Measurements from ENCODE around the gene SH2D2A. TPM values are rescaled to one million over a fixed set of nuclear protein-coding genes. Genes with fewer than 3 reads are reported as not detected.

Gene SH2D2A
- total and polyA plus RNA-seq, 9 of the 15 experiments (the other 6 are each of a cell fraction or from before 2014, with no cell fraction given): 0.89 to 33.6 (median 6.9) TPM

DNA sequence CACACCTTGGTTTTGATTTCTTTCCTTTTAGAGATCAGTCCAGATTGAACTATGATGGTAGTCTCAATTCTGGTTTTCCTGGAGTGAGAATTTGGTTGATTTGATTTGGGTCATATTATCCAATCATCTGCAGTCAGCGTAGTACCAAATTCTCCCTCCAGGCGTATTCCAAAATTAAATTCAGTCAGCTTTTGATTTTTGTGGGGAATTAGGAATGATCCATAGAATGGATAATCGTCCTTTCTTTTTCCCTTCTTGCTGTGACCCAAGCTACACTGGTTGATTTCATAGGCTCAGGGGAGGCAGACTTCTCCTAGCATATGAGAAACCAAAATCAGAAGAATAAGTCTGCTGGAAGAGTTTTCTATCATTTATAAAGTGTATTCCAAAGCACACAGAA lies 44.4 kb downstream of the SH2D2A start (continued):
- TF ChIP-seq HDAC1 (IDR thresholded peaks at IDR 0.05) (no peak), KLF10 (CRISPR knock-in tag; IDR thresholded peaks at IDR 0.05) (no peak), MAFF (IDR thresholded peaks at IDR 0.05; ENCODE audit: low read length) (no peak), C11orf30 (IDR thresholded peaks at IDR 0.05; ENCODE audit: low read depth) (no peak)

DNA sequence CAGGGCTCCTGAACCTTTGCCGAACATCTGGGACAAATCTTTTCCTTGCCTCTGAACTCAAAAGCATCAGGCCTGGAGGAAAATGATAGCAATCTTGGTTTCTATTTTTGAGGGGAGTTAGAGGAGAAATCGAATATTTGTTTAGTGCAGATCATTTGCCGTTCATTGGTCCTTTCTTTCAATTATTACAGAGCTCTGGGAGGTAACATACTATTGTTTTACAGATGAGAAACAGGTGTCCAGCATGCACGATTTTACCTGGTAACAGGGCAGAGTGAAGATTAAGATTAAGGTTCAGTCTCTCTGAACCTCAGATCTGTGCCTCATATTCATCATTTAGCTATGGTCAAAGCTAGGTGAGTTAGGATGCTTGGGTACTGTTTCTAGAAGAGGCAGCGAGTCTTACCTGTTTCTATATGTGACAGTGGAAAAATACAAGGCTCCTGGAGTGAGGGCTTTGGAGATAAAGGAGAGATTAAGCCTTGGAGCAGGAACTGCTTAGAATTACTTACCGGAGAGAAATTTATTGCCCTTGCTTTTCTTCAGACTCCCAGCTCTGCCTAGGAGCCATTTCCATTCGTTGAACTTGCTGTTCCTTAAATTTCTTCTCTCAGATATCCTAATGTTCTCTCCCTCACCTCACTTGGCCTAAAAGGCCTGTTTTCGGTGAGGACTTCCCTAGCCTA lies 47.9 kb downstream of the SH2D2A start:
- peak overlapping the region; percentile 91 to 98 for H3K9ac ChIP-seq (ENCODE audit: insufficient read depth in 1 of 2, low read depth in 2 of 2, low read length in 2 of 2)
- in situ Hi-C loops (cut with MboI): loop anchor here (5.0 kb wide), 1 partner anchor 41 kb away; the partner anchor contains the start of genes ISG20L2 and METTL25B
- DNase-seq (ENCODE audit: extremely low read depth in 1 of 4, low spot score in 3 of 4) (peak in 1 of 4 experiments; percentile 41), ATAC-seq (no peak), FAIRE-seq (no peak)
- H3K4me1 ChIP-seq (replicated peaks in 1 of 2; ENCODE audit: control insufficient read depth in 2 of 2, insufficient read depth in 2 of 2, low read length in 2 of 2): peaks cover 28 to 37% of the 10 kb centered on the region in 2 experiments
- WGBS (ENCODE audit: insufficient coverage, low coverage, missing lambda C conversion rate): under 1% methylated on average over 8 of the region's 8 CpGs
- CTCF ChIA-PET (ENCODE audit: low intra/inter-chr PET ratio): interaction anchor here (0.6 to 0.7 kb wide), 2 partner anchors 154 to 202 kb away, joined by 3 read pairs; no protein-coding TSS in a partner anchor
- intact Hi-C loops (cut with micrococcal nuclease): no loop called here
- peak overlapping the region; percentile 88 for H3K4me3 ChIP-seq
- peaks cover 76% of the 10 kb centered on the region for H3K79me2 ChIP-seq (ENCODE audit: control insufficient read depth, insufficient read depth, low read length)
- POLR2A ChIA-PET: interaction anchor here (0.9 to 4.9 kb wide), 7 partner anchors 8 to 42 kb away, joined by 3 to 22 read pairs (median 5); partner anchors contain the start of genes HDGF, ISG20L2 and METTL25B
- peak overlapping the region; percentile 96 for H3K4me2 ChIP-seq (ENCODE audit: insufficient read depth, low read length)
- no peaks in the 10 kb centered on the region for H3K9me1 ChIP-seq (ENCODE audit: control insufficient read depth, insufficient read depth, low read length)
- no peaks in the 10 kb centered on the region for H3K27me3 ChIP-seq (ENCODE audit: control insufficient read depth in 2 of 2, insufficient read depth in 2 of 2, low read length in 2 of 2)
- H4K20me1 ChIP-seq (replicated peaks; ENCODE audit: control insufficient read depth, insufficient read depth, low read length): peaks cover 5% of the 10 kb centered on the region; the same call in 1 of the 2 replicates
- H3K27ac ChIP-seq (ENCODE audit: extremely low read depth, low read depth, low read length): peak overlapping the region; percentile 84
- H2AFZ ChIP-seq (ENCODE audit: low read depth, low read length): no peak overlapping the region
- no TSS peak for BruUV-seq (replicated peaks)
- peaks cover 30% of the 10 kb centered on the region for H3K36me3 ChIP-seq (ENCODE audit: control insufficient read depth, insufficient read depth, low read length)
- H3K9me3 ChIP-seq (replicated peaks; ENCODE audit: control insufficient read depth, insufficient read depth, low read depth, low read length): no peaks in the 10 kb centered on the region
- no peak for TF ChIP-seq HDAC3 (IDR thresholded peaks at IDR 0.05; ENCODE audit: borderline replicate concordance, partially characterized antibody)
- no peak for TF ChIP-seq ETS1 (conservative IDR thresholded peaks at IDR 0.05; ENCODE audit: control insufficient read depth, low read depth, low read length)
- TF ChIP-seq KAT7 (CRISPR knock-in tag; IDR thresholded peaks at IDR 0.05; ENCODE audit: borderline replicate concordance): peak; percentile 84; the same call in 1 of the 2 replicates
- 0 out of 2 replicates have a peak, but pooled peaks have one; percentile 25 for TF ChIP-seq GABPB1 (CRISPR knock-in tag; IDR thresholded peaks at IDR 0.05)
- TF ChIP-seq ZNF354B (CRISPR knock-in tag; IDR thresholded peaks at IDR 0.05): no peak
- TF ChIP-seq MAZ (CRISPR knock-in tag; conservative IDR thresholded peaks at IDR 0.05 in 1 of 2, IDR thresholded peaks at IDR 0.05 in 1 of 2): 0 out of 4 replicates have a peak, but pooled peaks of 1 of the 2 experiments have one; percentile 26
- 0 out of 2 replicates have a peak, but pooled peaks have one; percentile 48 for TF ChIP-seq ZNF766 (CRISPR knock-in tag; conservative IDR thresholded peaks at IDR 0.05)
- no peak for TF ChIP-seq EHMT2 (IDR thresholded peaks at IDR 0.05)
- peak in 1 of 2 experiments; percentile 0; a peak in 1 of 4 replicates for TF ChIP-seq RCOR1 (IDR thresholded peaks at IDR 0.05; ENCODE audit: borderline replicate concordance in 1 of 2, low read depth in 2 of 2, low read length in 2 of 2)
- TF ChIP-seq MNT (conservative IDR thresholded peaks at IDR 0.05): peak in 1 of 2 experiments; percentile 13; a peak in 1 of 4 replicates

Data from K562 (cell line).